Endothelial cell (in vitro differentiated cells): ENCODE results near the gene LRIG2. TPM values are rescaled to one million over a fixed set of nuclear protein-coding genes. Genes with fewer than 3 reads are reported as not detected.
"Not testable (repeated sequence)": the region's sequence is repeated elsewhere in the genome, so short reads cannot be mapped to it uniquely, and the experiment has no call there.

Source experiments
- DNase-seq: peaks from one replicate; pipeline ENCODE4 v3.0.0; 2021; ENCODE audit warnings: low spot score
- H3K27ac Mint-ChIP-seq: one replicate; pipeline ENCODE4 v1.8.0; 2021; ENCODE audit warnings: mixed read lengths, inconsistent platforms; ENCODE audit not compliant: unreplicated experiment
- H3K27me3 Mint-ChIP-seq: one replicate; pipeline ENCODE4 v1.8.0; 2021; ENCODE audit warnings: mild to moderate bottlenecking, moderate library complexity, mixed read lengths, inconsistent platforms; ENCODE audit not compliant: unreplicated experiment
- H3K36me3 Mint-ChIP-seq: one replicate; pipeline ENCODE4 v1.8.0; 2021; ENCODE audit warnings: mild to moderate bottlenecking, low read depth, mixed read lengths, inconsistent platforms; ENCODE audit not compliant: unreplicated experiment
- H3K4me1 Mint-ChIP-seq: one replicate; pipeline ENCODE4 v1.8.0; 2021; ENCODE audit warnings: mild to moderate bottlenecking, mixed read lengths, inconsistent platforms; ENCODE audit not compliant: unreplicated experiment
- H3K4me3 Mint-ChIP-seq: one replicate; pipeline ENCODE4 v1.8.0; 2021; ENCODE audit warnings: mild to moderate bottlenecking, mixed read lengths, inconsistent platforms; ENCODE audit not compliant: unreplicated experiment
- H3K9me3 Mint-ChIP-seq: one replicate; pipeline ENCODE4 v1.8.0; 2021; ENCODE audit warnings: mixed read lengths, inconsistent platforms; ENCODE audit not compliant: unreplicated experiment
- total RNA-seq: library from RNA; stranded (reverse); fragmentation: NEBNext Ultra II Directional; extraction: Animal tissue kit (Norgen Biotek cat#: 25700); gene quantifications from one replicate; pipeline ENCODE4 v1.2.1, GENCODE V29; 2021; ENCODE audit not compliant: unreplicated experiment
- TF ChIP-seq, protein P1 (sequence below): fragments of 200-600 bp; sonication (generic); IDR thresholded peaks from one replicate; pipeline ENCODE4 v1.5.0; 2021; ENCODE audit warnings: antibody characterized with exemption; ENCODE audit not compliant: unreplicated experiment

Gene LRIG2
- total RNA-seq, 1 donor from 2014 or later, result 23.0 TPM

DNA sequence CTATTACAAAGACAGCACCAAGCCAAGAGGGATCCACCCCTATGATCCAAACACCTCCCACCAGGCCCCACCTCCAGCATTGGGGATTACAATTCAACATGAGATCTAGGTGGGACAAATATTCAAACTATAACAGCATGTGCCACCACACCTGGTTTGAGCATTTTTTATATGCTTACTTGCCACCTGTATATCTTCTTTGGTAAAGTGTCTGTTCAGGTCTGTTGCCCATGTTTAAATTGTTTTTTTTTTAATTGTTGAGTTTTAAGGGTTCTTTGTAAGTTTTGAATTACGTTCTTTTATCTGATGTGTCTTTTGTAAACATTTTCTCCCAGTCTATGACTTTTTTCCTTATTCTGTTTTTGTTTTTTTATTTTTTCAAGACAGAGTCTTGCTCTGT lies 83.4 kb downstream of the LRIG2 start:
- TF ChIP-seq, protein P1, sequence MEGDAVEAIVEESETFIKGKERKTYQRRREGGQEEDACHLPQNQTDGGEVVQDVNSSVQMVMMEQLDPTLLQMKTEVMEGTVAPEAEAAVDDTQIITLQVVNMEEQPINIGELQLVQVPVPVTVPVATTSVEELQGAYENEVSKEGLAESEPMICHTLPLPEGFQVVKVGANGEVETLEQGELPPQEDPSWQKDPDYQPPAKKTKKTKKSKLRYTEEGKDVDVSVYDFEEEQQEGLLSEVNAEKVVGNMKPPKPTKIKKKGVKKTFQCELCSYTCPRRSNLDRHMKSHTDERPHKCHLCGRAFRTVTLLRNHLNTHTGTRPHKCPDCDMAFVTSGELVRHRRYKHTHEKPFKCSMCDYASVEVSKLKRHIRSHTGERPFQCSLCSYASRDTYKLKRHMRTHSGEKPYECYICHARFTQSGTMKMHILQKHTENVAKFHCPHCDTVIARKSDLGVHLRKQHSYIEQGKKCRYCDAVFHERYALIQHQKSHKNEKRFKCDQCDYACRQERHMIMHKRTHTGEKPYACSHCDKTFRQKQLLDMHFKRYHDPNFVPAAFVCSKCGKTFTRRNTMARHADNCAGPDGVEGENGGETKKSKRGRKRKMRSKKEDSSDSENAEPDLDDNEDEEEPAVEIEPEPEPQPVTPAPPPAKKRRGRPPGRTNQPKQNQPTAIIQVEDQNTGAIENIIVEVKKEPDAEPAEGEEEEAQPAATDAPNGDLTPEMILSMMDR, result no peak
- DNase-seq, result no peak
- H3K9me3 Mint-ChIP-seq, result peaks cover 7% of the 10 kb centered on the region
- no peaks in the 10 kb centered on the region for H3K27me3 Mint-ChIP-seq
- H3K36me3 Mint-ChIP-seq, result peaks cover 14% of the 10 kb centered on the region
- no peak overlapping the region for H3K4me3 Mint-ChIP-seq
- H3K27ac Mint-ChIP-seq, result no peak overlapping the region
- H3K4me1 Mint-ChIP-seq, result peaks cover 5% of the 10 kb centered on the region

DNA sequence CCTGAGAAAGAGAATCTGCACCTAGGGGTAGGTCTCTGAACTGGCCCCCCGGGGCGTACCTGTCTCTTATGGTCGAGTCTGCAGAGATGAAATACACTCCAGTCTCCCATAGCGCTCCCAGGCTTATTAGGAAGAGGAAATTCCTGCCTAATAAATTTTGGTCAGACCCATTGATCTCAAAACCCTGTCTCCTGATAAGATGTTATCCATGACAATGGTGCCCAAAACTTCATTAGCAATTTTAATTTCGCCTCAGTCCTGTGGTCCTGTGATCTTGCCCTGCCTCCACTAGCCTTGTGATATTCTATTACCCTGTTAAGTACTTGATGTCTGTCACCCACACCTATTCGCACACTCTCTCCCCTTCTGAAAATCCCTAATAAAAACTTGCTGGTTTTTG lies 85.7 kb downstream of the LRIG2 start:
- H3K9me3 Mint-ChIP-seq, DNase-seq, H3K27ac Mint-ChIP-seq, H3K27me3 Mint-ChIP-seq, H3K4me3 Mint-ChIP-seq, H3K4me1 Mint-ChIP-seq: not testable (repeated sequence)
- H3K36me3 Mint-ChIP-seq, result peaks cover 14% of the 10 kb centered on the region

DNA sequence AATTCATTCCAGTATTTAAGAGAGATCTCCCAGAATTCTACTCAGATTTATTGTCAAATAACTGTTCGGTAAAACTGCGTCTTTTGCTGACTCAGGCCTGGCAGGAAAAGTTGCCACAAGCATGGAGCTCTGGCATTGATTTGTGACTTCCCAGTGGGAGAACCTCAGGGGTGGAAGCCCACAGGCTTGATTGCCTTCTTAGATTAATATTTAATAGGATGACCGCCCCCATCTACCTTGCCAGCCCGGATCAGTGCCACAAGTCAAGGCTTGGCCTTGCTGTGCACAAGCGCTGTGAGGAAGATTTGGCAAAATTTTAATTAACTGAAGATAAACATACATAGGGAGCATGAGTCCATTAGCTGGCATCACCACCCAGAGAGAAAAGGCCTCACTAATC lies 93.5 kb downstream of the LRIG2 start:
- Mint-ChIP-seq H3K36me3 (peaks cover 1% of the 10 kb centered on the region), H3K9me3 (no peaks in the 10 kb centered on the region), H3K27me3 (no peaks in the 10 kb centered on the region), H3K4me1 (no peaks in the 10 kb centered on the region), H3K27ac (no peak overlapping the region), H3K4me3 (no peak overlapping the region)
- DNase-seq, result no peak
- TF ChIP-seq, protein P1, result no peak

DNA sequence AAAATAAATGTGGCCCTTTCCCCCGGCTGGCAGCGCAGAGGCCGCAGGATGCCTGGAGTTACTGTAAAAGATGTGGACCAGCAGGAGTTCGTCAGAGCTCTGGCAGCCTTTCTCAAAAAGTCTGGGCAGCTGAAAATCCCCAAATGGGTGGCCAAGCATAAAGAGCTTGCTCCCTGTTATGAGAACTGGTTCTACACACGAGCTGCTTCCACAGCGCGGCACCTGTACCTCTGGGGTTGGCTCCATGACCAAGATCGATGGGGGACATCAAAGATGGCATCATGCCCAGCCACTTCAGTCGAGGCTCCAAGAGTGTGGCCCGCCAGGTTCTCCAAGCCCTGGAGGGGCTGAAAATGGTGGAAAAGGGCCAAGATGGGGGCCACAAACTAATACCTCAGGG lies 95.9 kb downstream of the LRIG2 start:
- Mint-ChIP-seq H3K27me3 (no peaks in the 10 kb centered on the region), H3K4me1 (no peaks in the 10 kb centered on the region), H3K4me3 (no peak overlapping the region), H3K36me3 (peaks cover 8% of the 10 kb centered on the region), H3K27ac (no peak overlapping the region), H3K9me3 (peaks cover 9% of the 10 kb centered on the region)
- TF ChIP-seq, protein P1, result no peak
- no peak for DNase-seq

DNA sequence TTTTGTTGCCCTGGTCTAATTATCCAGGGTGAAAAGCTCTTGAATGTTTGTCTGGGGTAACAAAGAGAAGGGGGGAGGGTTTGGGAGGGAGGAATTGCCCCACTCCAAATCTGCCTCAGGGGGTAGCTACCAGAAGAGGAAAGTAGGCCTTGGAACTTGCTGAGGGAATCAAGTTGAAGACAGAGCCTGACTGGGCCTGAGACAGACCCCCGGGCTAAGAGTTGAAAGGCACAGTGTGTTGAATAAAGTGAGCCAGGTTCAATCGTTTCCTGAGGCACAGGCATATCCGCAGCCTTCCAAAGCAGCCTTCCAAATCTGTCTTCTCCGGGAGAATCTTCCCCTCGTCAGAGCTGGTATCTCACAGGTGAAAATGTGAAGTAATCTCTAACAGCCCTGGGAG lies 96.6 kb downstream of the LRIG2 start:
- Mint-ChIP-seq H3K27ac (no peak overlapping the region), H3K36me3 (peaks cover 8% of the 10 kb centered on the region), H3K27me3 (no peaks in the 10 kb centered on the region), H3K9me3 (peaks cover 9% of the 10 kb centered on the region), H3K4me1 (no peaks in the 10 kb centered on the region), H3K4me3 (no peak overlapping the region)
- TF ChIP-seq, protein P1, result no peak
- no peak for DNase-seq

DNA sequence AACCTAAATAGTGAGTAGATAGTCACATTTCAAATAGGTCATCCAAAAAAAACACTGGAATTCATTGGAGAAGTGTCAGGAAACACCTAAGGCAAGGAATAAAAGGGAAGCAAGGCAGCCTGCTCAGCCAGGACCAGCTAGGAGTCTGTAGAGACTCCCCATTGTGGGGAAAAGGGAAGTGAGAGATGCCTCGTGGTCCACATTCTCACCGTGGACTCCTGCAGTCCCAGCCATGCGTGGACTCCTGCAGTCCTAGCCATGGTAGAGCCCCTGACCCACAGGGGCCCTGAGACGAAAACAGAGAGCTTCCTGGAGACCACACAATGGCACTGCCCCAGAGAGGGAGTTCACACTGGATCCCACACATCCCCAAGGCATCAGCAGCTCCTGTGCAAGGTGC lies 97.5 kb downstream of the LRIG2 start:
- no peaks in the 10 kb centered on the region for H3K4me1 Mint-ChIP-seq
- H3K27me3 Mint-ChIP-seq, result no peaks in the 10 kb centered on the region
- H3K36me3 Mint-ChIP-seq, result peaks cover 8% of the 10 kb centered on the region
- TF ChIP-seq, protein P1, result no peak
- peaks cover 9% of the 10 kb centered on the region for H3K9me3 Mint-ChIP-seq
- no peak overlapping the region for H3K27ac Mint-ChIP-seq
- no peak overlapping the region for H3K4me3 Mint-ChIP-seq
- no peak for DNase-seq
